Epithelial cell of proximal tubule (primary cell): ENCODE measurements around the gene GPR142. TPM values are rescaled to one million over a fixed set of nuclear protein-coding genes. Genes with fewer than 3 reads are reported as not detected.

ENCODE experiments used
- DNase-seq: peaks from one replicate; pipeline ENCODE4 v3.0.0-alpha.2; 2011; ENCODE audit warnings: low read depth
- H3K4me3 ChIP-seq: 2 replicates; pipeline ENCODE4 v1.5.1; 2011; ENCODE audit warnings: low read depth, mild to moderate bottlenecking, low read length
- CTCF ChIP-seq: conservative IDR thresholded peaks from 2 replicates; pipeline ENCODE4 v1.5.1; 2012; ENCODE audit warnings: low read depth, mild to moderate bottlenecking, low read length
- total RNA-seq: library from RNA; depleted of rRNA; stranded (reverse); fragments of >200 nt; gene quantifications from 2 replicates; pipeline ENCODE4 v1.2.3, GENCODE V29; 2015

GPR142 gene
- total RNA-seq, 1 donor from 2014 or later = not detected

GRCh38 chr17:74343526-74344284 is 23.6 kb upstream of the GPR142 start:
- no peak for DNase-seq
- no peak for TF ChIP-seq CTCF
- no peak overlapping the region for H3K4me3 ChIP-seq

GRCh38 chr17:74344658-74345057 is 22.6 kb upstream of the GPR142 start:
- H3K4me3 ChIP-seq = no peak overlapping the region
- no peak for DNase-seq
- no peak for TF ChIP-seq CTCF

- H3K4me3 ChIP-seq = no peak overlapping the region
- TF ChIP-seq CTCF = no peak
- DNase-seq = no peak
These were observed 21.7 kb upstream of the GPR142 start for GRCh38 chr17:74345433-74346241.

GRCh38 chr17:74347646-74348045 is 19.7 kb upstream of the GPR142 start:
- DNase-seq = no peak
- no peak overlapping the region for H3K4me3 ChIP-seq
- no peak for TF ChIP-seq CTCF

GRCh38 chr17:74349120-74349519 is 18.2 kb upstream of the GPR142 start:
- TF ChIP-seq CTCF = no peak
- H3K4me3 ChIP-seq = no peak overlapping the region
- DNase-seq = no peak

GRCh38 chr17:74350486-74350885 is 16.8 kb upstream of the GPR142 start:
- TF ChIP-seq CTCF = no peak
- H3K4me3 ChIP-seq = no peak overlapping the region
- DNase-seq = no peak
